GM12878 (cell line): ENCODE data around the gene SLC35E1. TPM values are rescaled to one million over a fixed set of nuclear protein-coding genes. Genes with fewer than 3 reads are reported as not detected.
A peak's percentile ranks its signal among the peaks of the same experiment; 100 is the strongest.

Experiments used
- ATAC-seq: fragments of 200-7000 bp; cut with Tn5 transposase; 3 replicates; pipeline ENCODE4 v1.9.1; 2020; ENCODE audit warnings: mild to moderate bottlenecking, moderate library complexity
- BruUV-seq: library from RNA; stranded (reverse); fragments of 400-500 nt; replicated peaks from 2 replicates; lab custom pipeline; 2021; lab: Mats Ljungman, UMichigan
- CTCF ChIA-PET: fragments of 300-600 bp; sonication (Branson Sonifier 250); formaldehyde crosslinking; extraction: SDS; loops from one replicate; lab custom pipeline; 2021; ENCODE audit warnings: inconsistent platforms; lab: Yijun Ruan, JAX
- POLR2A ChIA-PET: fragments of 350-600 bp; formaldehyde crosslinking; extraction: SDS; loops from one replicate; lab custom pipeline; 2021; ENCODE audit warnings: inconsistent platforms; lab: Charles Lee
- RAD21 ChIA-PET: fragments of 300-600 bp; sonication (Branson Sonifier 250); formaldehyde crosslinking; loops from one replicate; lab custom pipeline; 2023; ENCODE audit warnings: antibody characterized with exemption; ENCODE audit not compliant: unreplicated experiment; lab: Charles Lee
- SMC1A ChIA-PET: fragments of 300-600 bp; sonication (Branson Sonifier 250); formaldehyde crosslinking; loops from one replicate; lab custom pipeline; 2023; ENCODE audit not compliant: unreplicated experiment, uncharacterized antibody; lab: Charles Lee
- DNase-seq: peaks from one replicate; pipeline ENCODE4 v3.0.0-alpha.2; 2011; ENCODE audit warnings: low read depth, low spot score
- FAIRE-seq: peaks from 3 replicates; lab custom pipeline; 2011; peaks lifted over from hg19 to GRCh38; lab: Jason Lieb, UNC
- H2AFZ ChIP-seq: 2 replicates; pipeline ENCODE4 v1.6.0; 2011; ENCODE audit warnings: low read depth, low read length, control low read depth; ENCODE audit not compliant: control insufficient read depth
- H3K27ac ChIP-seq: 2 replicates; pipeline ENCODE4 v1.5.1; 2011; ENCODE audit warnings: control low read depth; ENCODE audit not compliant: control insufficient read depth, insufficient read depth
- H3K27me3 ChIP-seq, 2 experiments: replicated peaks in 1 of 2; 2 replicates each; pipeline versions ENCODE4 v1.6.0 to v1.6.1; 2011; ENCODE audit warnings: low read length in 1 of 2; ENCODE audit not compliant: control insufficient read depth in 2 of 2, insufficient read depth in 2 of 2
- H3K36me3 ChIP-seq, 2 experiments: 2 replicates each; pipeline ENCODE4 v1.5.1; 2011; ENCODE audit warnings: low read length in 1 of 2; ENCODE audit not compliant: control insufficient read depth in 2 of 2, insufficient read depth in 2 of 2
- H3K4me1 ChIP-seq: 2 replicates; pipeline ENCODE4 v1.6.1; 2011; ENCODE audit warnings: mild to moderate bottlenecking, low read length, moderate library complexity, mixed read lengths; ENCODE audit not compliant: control insufficient read depth, insufficient read depth
- H3K4me2 ChIP-seq: 2 replicates; pipeline ENCODE4 v1.6.0; 2011; ENCODE audit warnings: control low read depth; ENCODE audit not compliant: control insufficient read depth, insufficient read depth
- H3K4me3 ChIP-seq: fragments of 200-600 bp; sonication (generic); 2 replicates; pipeline ENCODE4 v1.5.1; 2016
- H3K79me2 ChIP-seq: 2 replicates; pipeline ENCODE4 v1.6.0; 2011; ENCODE audit warnings: low read length; ENCODE audit not compliant: control insufficient read depth, insufficient read depth
- H3K9ac ChIP-seq: 2 replicates; pipeline ENCODE4 v1.8.0; 2011; ENCODE audit warnings: low read length, control low read depth, mixed read lengths; ENCODE audit not compliant: control insufficient read depth, insufficient read depth
- H3K9me3 ChIP-seq: replicated peaks from 3 replicates; pipeline ENCODE4 v1.5.1; 2011; ENCODE audit warnings: mild to moderate bottlenecking, low read length; ENCODE audit not compliant: control insufficient read depth, insufficient read depth
- H4K20me1 ChIP-seq: 2 replicates; pipeline ENCODE4 v1.6.0; 2011; ENCODE audit not compliant: control insufficient read depth, insufficient read depth
- STAT3 ChIP-seq: IDR thresholded peaks from 2 replicates; pipeline ENCODE4 v1.6.1; 2011; ENCODE audit warnings: low read depth, low read length, improper control_type of control experiment
- ZNF274 ChIP-seq: IDR thresholded peaks from one replicate; pipeline ENCODE4 v1.8.0; 2011; ENCODE audit not compliant: insufficient read length, insufficient read depth
- WGBS: methylation state at CpG from one replicate; pipeline ENCODE4 v1.1.6; 2016; ENCODE audit warnings: low lambda C conversion rate; ENCODE audit not compliant: insufficient replicate concordance, insufficient coverage; ENCODE audit errors: missing lambda C conversion rate; 5-methylcytosine and 5-hydroxymethylcytosine counted together
- in situ Hi-C: fragments of 300-500 bp; cut with MboI; formaldehyde crosslinking; loops from 9 replicates; pipeline ENCODE4 v1.14.3; 2018; ENCODE audit warnings: mixed read lengths
- intact Hi-C: fragments of 100-400 bp; cut with micrococcal nuclease; formaldehyde crosslinking; loops from one replicate; pipeline ENCODE4 v1.14.2; 2022; ENCODE audit not compliant: unreplicated experiment
- polyA plus RNA-seq, 11 experiments: library from polyadenylated mRNA; depleted of rRNA in 4 of 11; unstranded in 6 of 11; stranded (reverse) in 5 of 11; fragments of >200 nt; fragmentation: Nextera tagmentation in 4 of 11; fragmentation: Illumina TruSeq in 1 of 11; extraction: Ambion mirVana in 4 of 11; extraction: Trizol in 1 of 11; gene quantifications; 1 replicate in 1 of 11; 2 replicates in 10 of 11; pipeline versions ENCODE4 v1.2.1 to v1.2.3, GENCODE V29; 2011 to 2016; ENCODE audit warnings: inconsistent platforms in 2 of 11, missing spikeins in 2 of 11, low read depth in 1 of 11
- total RNA-seq, 4 experiments: library from RNA; depleted of rRNA in 3 of 4; stranded (reverse); fragments of >200 nt in 3 of 4; fragmentation: Illumina TruSeq in 1 of 4; extraction: Trizol in 1 of 4; gene quantifications; 2 replicates each; pipeline versions ENCODE4 v1.2.1 to v1.2.3, GENCODE V29; 2013 to 2021
- TF ChIP-seq, protein P1 (sequence below): fragments of 450-650 bp; IDR thresholded peaks from 2 replicates; pipeline ENCODE4 v1.6.1; 2017; ENCODE audit warnings: mild to moderate bottlenecking, moderate library complexity

Gene SLC35E1
- total and polyA plus RNA-seq, 10 of the 15 experiments (the other 5 are each of a cell fraction or from before 2014, with no cell fraction given), result 11.3 to 37.7 (median 22.1) TPM

DNA sequence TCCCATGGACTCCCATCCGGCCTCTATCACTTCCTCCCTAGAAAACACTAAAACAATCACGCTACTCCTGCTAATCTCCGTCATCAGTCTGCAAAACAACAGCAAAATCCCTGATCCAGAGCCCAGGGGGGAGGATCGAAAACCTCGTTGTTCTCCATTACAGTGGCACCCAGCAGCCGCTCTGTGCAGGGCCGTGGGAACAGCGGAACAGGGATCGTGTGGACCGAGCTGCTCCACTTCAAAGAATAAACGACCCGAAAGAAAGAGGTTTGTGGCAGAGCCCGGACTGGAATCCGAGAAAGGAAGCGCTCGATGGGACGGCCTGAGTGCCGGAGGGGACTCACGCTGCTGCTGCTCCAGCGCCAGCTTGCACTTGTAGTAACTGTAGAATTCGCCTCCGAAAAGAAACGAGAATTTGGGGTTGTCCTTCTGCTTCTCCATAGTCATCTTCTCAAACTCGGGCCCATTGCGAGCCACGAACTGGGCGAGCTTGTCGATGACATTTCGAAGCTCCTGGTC is 30.6 kb downstream of the SLC35E1 start:
- intact Hi-C loops (loop anchor here (1.0 to 10.0 kb wide), 3 partner anchors 47 to 97 kb away; no protein-coding TSS in a partner anchor), in situ Hi-C loops (no loop called here)
- POLR2A ChIA-PET, result interaction anchor here (1.1 to 6.1 kb wide), 3 partner anchors 32 to 97 kb away, joined by 3 to 72 read pairs (median 5); no protein-coding TSS in a partner anchor
- Histone ChIP-seq H3K9me3 (no peaks in the 10 kb centered on the region; the same call in 2 of the 3 replicates), H3K79me2 (peaks cover 78% of the 10 kb centered on the region), H2AFZ (peak overlapping the region; percentile 66; the same call in 1 of the 2 replicates), H3K9ac (peak overlapping the region; percentile 80), H3K27me3 (no peaks in the 10 kb centered on the region), H3K4me3 (peak overlapping the region; percentile 99), H4K20me1 (peaks cover 4% of the 10 kb centered on the region; the same call in 1 of the 2 replicates), H3K36me3 (peaks cover 7 to 13% of the 10 kb centered on the region in 2 experiments; a peak in 3 of 4 replicates), H3K4me2 (peak overlapping the region; percentile 91), H3K27ac (peak overlapping the region; percentile 68), H3K4me1 (peaks cover 8% of the 10 kb centered on the region; the same call in 1 of the 2 replicates)
- no peak for TF ChIP-seq STAT3
- TF ChIP-seq, protein P1, sequence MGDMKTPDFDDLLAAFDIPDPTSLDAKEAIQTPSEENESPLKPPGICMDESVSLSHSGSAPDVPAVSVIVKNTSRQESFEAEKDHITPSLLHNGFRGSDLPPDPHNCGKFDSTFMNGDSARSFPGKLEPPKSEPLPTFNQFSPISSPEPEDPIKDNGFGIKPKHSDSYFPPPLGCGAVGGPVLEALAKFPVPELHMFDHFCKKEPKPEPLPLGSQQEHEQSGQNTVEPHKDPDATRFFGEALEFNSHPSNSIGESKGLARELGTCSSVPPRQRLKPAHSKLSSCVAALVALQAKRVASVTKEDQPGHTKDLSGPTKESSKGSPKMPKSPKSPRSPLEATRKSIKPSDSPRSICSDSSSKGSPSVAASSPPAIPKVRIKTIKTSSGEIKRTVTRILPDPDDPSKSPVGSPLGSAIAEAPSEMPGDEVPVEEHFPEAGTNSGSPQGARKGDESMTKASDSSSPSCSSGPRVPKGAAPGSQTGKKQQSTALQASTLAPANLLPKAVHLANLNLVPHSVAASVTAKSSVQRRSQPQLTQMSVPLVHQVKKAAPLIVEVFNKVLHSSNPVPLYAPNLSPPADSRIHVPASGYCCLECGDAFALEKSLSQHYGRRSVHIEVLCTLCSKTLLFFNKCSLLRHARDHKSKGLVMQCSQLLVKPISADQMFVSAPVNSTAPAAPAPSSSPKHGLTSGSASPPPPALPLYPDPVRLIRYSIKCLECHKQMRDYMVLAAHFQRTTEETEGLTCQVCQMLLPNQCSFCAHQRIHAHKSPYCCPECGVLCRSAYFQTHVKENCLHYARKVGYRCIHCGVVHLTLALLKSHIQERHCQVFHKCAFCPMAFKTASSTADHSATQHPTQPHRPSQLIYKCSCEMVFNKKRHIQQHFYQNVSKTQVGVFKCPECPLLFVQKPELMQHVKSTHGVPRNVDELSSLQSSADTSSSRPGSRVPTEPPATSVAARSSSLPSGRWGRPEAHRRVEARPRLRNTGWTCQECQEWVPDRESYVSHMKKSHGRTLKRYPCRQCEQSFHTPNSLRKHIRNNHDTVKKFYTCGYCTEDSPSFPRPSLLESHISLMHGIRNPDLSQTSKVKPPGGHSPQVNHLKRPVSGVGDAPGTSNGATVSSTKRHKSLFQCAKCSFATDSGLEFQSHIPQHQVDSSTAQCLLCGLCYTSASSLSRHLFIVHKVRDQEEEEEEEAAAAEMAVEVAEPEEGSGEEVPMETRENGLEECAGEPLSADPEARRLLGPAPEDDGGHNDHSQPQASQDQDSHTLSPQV, result no peak
- no peak for TF ChIP-seq ZNF274
- DNase-seq (no peak), ATAC-seq (peak; percentile 1; the same call in 2 of the 3 replicates), FAIRE-seq (no peak)
- CTCF ChIA-PET, result no interaction called here
- SMC1A ChIA-PET, result interaction anchor here (1.4 to 1.6 kb wide), 2 partner anchors 43 to 99 kb away, joined by 4 read pairs; no protein-coding TSS in a partner anchor
- RAD21 ChIA-PET, result interaction anchor here (1.2 kb wide), 1 partner anchor 17 kb away, joined by 3 read pairs; no protein-coding TSS in a partner anchor
- under 1% methylated on average over 29 of the region's 29 CpGs for WGBS
- BruUV-seq, result TSS peak; percentile 82
